Thyroid gland (tissue), 4 donors: ENCODE data around the gene TBC1D23. TPM values are rescaled to one million over a fixed set of nuclear protein-coding genes. Genes with fewer than 3 reads are reported as not detected.
"Not testable (repeated sequence)": the region's sequence is repeated elsewhere in the genome, so short reads cannot be mapped to it uniquely, and the experiment has no call there.

Experiments used
- DNase-seq, 2 donors: peaks; one replicate each; pipeline ENCODE4 v3.0.0-alpha.2; 2019
- H3K27ac ChIP-seq, 3 donors: fragments of 200-600 bp; sonication (generic); 1 replicate in 2 of 3; 2 replicates in 1 of 3; pipeline ENCODE4 v1.5.1; 2016 to 2019; ENCODE audit warnings: mild to moderate bottlenecking in 1 of 3, moderate library complexity in 1 of 3
- H3K27me3 ChIP-seq: fragments of 200-600 bp; sonication (generic); one replicate; pipeline ENCODE4 v1.5.1; 2019
- H3K36me3 ChIP-seq, 2 donors: fragments of 200-600 bp; sonication (generic); one replicate each; pipeline ENCODE4 v1.5.1; 2016 to 2019
- H3K4me1 ChIP-seq, 2 donors: fragments of 200-600 bp; sonication (generic); one replicate each; pipeline ENCODE4 v1.5.1; 2017 to 2019
- H3K4me3 ChIP-seq, 3 donors: fragments of 200-600 bp; sonication (generic); replicated peaks in 1 of 3; 1 replicate in 2 of 3; 2 replicates in 1 of 3; pipeline ENCODE4 v1.5.1; 2016; ENCODE audit warnings: mild to moderate bottlenecking in 1 of 3
- H3K9me3 ChIP-seq: fragments of 200-600 bp; sonication (generic); one replicate; pipeline ENCODE4 v1.5.1; 2017
- POLR2A ChIP-seq, 2 donors: fragments of 450-650 bp; IDR thresholded peaks; one replicate each; pipeline ENCODE4 v1.6.1; 2017; ENCODE audit warnings: antibody characterized with exemption in 2 of 2, mild to moderate bottlenecking in 2 of 2, moderate library complexity in 1 of 2
- WGBS, 2 donors: methylation state at CpG; one replicate each; pipeline ENCODE4 v1.1.5; 2017; 5-methylcytosine and 5-hydroxymethylcytosine counted together
- intact Hi-C: fragments of 100-400 bp; cut with DNase I; formaldehyde crosslinking; loops from one replicate; pipeline ENCODE4 v1.15.1; 2023
- total RNA-seq, 4 donors: library from RNA; depleted of rRNA; stranded (reverse); fragments of >200 nt; gene quantifications; one replicate each; pipeline ENCODE4 v1.2.3, GENCODE V29; 2016
- TF ChIP-seq, protein P1 (sequence below), 6 experiments: fragments of 200-600 bp in 3 of 6; fragments of 450-650 bp in 3 of 6; sonication (generic) in 3 of 6; IDR thresholded peaks; one replicate each; pipeline ENCODE4 v1.5.1; 2016 to 2019; ENCODE audit warnings: antibody characterized with exemption in 6 of 6, mild to moderate bottlenecking in 2 of 6, inconsistent platforms in 1 of 6, moderate library complexity in 1 of 6

Gene TBC1D23
- total RNA-seq, 4 donors from 2014 or later = 35.9 to 104 (median 63.7) TPM

DNA sequence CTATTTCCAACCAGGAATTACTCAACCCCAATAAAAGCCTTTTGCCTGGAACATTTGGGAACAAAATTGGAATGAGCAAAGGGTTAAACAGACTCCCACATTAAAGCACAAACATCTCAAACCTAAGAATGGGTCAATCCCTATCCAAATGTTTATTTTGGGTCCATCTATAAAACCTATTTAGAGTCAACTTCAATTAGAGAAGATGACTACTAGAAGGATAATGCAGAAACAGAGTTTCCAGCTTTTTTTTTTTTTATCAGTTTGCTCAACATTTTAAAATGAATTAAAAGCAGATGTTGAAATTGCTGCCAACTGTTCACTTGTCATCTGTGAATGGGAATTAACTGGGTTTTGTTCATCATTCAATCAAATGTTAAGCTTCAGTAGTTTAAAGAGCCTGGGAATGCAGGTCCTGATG lies 4.1 kb upstream of the TBC1D23 start:
- intact Hi-C loops = loop anchor here (10.0 kb wide), 1 partner anchor 422 kb away; no protein-coding TSS in a partner anchor
- no peak for DNase-seq
- Histone ChIP-seq H3K4me1 (peaks cover 7 to 17% of the 10 kb centered on the region in 2 donors), H3K27ac (no peak overlapping the region), H3K9me3 (no peaks in the 10 kb centered on the region), H3K36me3 (no peaks in the 10 kb centered on the region), H3K4me3 (no peak overlapping the region), H3K27me3 (no peaks in the 10 kb centered on the region)
- TF ChIP-seq, protein P1, sequence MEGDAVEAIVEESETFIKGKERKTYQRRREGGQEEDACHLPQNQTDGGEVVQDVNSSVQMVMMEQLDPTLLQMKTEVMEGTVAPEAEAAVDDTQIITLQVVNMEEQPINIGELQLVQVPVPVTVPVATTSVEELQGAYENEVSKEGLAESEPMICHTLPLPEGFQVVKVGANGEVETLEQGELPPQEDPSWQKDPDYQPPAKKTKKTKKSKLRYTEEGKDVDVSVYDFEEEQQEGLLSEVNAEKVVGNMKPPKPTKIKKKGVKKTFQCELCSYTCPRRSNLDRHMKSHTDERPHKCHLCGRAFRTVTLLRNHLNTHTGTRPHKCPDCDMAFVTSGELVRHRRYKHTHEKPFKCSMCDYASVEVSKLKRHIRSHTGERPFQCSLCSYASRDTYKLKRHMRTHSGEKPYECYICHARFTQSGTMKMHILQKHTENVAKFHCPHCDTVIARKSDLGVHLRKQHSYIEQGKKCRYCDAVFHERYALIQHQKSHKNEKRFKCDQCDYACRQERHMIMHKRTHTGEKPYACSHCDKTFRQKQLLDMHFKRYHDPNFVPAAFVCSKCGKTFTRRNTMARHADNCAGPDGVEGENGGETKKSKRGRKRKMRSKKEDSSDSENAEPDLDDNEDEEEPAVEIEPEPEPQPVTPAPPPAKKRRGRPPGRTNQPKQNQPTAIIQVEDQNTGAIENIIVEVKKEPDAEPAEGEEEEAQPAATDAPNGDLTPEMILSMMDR (IDR thresholded peaks at IDR 0.05) = no peak
- no peak for TF ChIP-seq POLR2A (IDR thresholded peaks at IDR 0.05)

DNA sequence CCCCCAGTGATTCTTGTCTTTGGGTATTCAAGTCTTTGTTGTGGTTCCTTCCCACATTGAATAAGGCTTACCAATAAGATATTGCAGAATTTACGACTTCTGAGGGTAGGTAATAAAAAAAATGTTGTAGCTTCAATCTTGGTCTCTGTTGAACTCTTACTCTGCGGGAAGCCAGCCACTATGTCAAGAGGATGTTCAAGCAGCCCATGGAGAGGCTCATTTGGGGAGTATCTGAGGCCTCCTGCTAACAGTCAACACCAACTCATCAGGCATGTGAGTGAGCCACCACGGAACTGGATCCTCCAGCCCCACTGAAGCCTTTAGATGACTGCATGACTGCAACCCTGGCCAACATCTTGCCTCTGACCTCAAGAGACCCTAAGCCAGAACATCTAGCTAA lies 3.2 kb upstream of the TBC1D23 start:
- H3K4me3 ChIP-seq = no peak overlapping the region
- H3K36me3 ChIP-seq = no peaks in the 10 kb centered on the region
- WGBS, 2 donors = 76 to 79% methylated on average over 3 of the region's 3 CpGs
- peaks cover 14 to 26% of the 10 kb centered on the region in 2 donors for H3K4me1 ChIP-seq
- TF ChIP-seq, protein P1 (IDR thresholded peaks at IDR 0.05) = no peak
- TF ChIP-seq POLR2A (IDR thresholded peaks at IDR 0.05) = no peak
- intact Hi-C loops = loop anchor here (10.0 kb wide), 1 partner anchor 423 kb away; no protein-coding TSS in a partner anchor
- no peak overlapping the region for H3K27ac ChIP-seq
- H3K27me3 ChIP-seq = no peaks in the 10 kb centered on the region
- no peak for DNase-seq
- H3K9me3 ChIP-seq = no peaks in the 10 kb centered on the region

DNA sequence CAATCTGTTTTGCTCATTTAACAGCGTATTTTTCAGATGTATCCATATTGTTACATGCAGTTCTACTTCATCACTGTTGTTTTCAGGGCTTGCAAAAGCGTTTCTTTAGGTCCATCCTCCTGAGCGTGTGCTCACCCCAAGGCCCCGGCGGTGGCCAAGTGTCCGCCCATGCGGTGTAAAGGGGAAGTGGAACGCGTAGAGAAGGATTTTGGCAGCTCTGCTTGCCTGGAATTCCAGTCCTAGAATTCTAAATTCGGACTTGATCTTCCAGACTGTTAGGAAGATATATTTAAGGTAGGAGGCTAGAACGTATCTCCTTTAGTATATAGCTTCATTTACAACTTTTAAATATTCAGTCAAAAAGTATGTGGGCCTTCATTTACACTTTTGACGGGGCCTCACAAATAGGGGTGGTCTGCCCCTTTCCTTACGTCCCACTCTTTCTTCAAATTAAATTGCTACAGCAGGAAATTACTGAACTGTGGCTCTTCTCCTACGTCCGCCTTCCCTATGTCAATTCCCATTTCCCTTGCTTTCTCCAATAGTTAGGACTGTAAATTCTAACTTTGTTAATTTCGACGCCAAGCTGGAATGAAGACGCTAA lies 609 bp upstream of the TBC1D23 start:
- no peaks in the 10 kb centered on the region for H3K36me3 ChIP-seq
- WGBS, 2 donors = 11 to 19% methylated on average over 18 of the region's 18 CpGs
- peak overlapping the region; percentile 83 to 93 (median 84) for H3K27ac ChIP-seq
- H3K4me1 ChIP-seq = peaks cover 24 to 37% of the 10 kb centered on the region in 2 donors
- no peak for TF ChIP-seq POLR2A (IDR thresholded peaks at IDR 0.05)
- TF ChIP-seq, protein P1 (IDR thresholded peaks at IDR 0.05) = peak in 3 of 6 experiments; percentile 15 to 32 (median 25)
- H3K27me3 ChIP-seq = no peaks in the 10 kb centered on the region
- intact Hi-C loops = no loop called here
- H3K9me3 ChIP-seq = no peaks in the 10 kb centered on the region
- H3K4me3 ChIP-seq = peak overlapping the region in 2 of 3 donors; percentile 6 to 97
- peak; percentile 44 to 48 for DNase-seq

DNA sequence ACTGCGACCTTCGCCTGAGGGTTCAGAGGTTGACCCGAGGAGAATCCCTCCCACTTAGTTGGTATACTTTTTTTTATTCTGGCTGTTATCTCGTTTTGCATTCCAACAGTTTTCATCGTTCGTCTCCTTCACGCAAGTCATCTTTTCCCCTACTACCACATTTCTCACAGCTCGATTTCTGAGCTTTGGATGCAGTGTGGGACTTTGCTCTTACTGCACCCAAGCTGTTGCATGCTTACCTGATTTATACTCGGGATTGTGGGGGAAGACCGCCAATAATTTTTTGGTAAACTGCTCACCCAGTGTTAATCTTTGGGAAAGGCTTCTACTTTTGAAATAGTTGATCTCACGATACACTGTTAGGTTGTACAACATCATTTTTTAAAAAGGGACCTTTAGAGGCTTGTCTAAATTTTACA lies 702 bp downstream of the TBC1D23 start:
- Histone ChIP-seq H3K36me3 (no peaks in the 10 kb centered on the region), H3K4me3 (peak overlapping the region; percentile 45 to 99 (median 97)), H3K27me3 (no peaks in the 10 kb centered on the region), H3K27ac (peak overlapping the region in 2 of 3 donors; percentile 93 to 97), H3K4me1 (peaks cover 27 to 37% of the 10 kb centered on the region in 2 donors), H3K9me3 (no peaks in the 10 kb centered on the region)
- intact Hi-C loops = no loop called here
- 4 to 6% methylated on average over 11 of the region's 11 CpGs for WGBS, 2 donors
- TF ChIP-seq POLR2A (IDR thresholded peaks at IDR 0.05) = no peak
- TF ChIP-seq, protein P1 (IDR thresholded peaks at IDR 0.05) = no peak
- no peak for DNase-seq

DNA sequence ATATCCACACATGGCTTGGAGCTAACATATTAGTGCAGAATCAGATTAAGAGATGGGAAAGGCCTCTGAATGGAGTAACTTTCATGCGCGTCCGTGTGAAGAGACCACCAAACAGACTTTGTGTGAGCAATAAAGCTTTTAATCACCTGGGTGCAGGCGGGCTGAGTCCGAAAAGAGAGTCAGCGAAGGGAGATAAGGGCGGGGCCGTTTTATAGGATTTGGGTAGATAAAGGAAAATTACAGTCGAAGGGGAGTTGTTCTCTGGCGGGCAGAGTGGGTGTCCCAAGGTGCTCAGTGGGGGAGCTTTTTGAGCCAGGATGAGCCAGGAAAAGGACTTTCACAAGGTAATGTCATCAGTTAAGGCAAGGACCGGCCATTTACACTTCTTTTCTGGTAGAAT lies 2.1 kb downstream of the TBC1D23 start:
- not testable (repeated sequence) for H3K9me3 ChIP-seq

More for the DNA sequence above, 2.1 kb downstream of the TBC1D23 start:
- H3K27me3 ChIP-seq, H3K36me3 ChIP-seq, H3K27ac ChIP-seq, DNase-seq, H3K4me3 ChIP-seq, intact Hi-C loops: not testable (repeated sequence)
- H3K4me1 ChIP-seq = peaks cover 27 to 32% of the 10 kb centered on the region in 2 donors
- 85 to 88% methylated on average over 11 of the region's 11 CpGs for WGBS, 2 donors
